Rectal smooth muscle tissue (tissue), 1 donor: ENCODE data around the gene PPM1K.

Source experiments
- H3K27ac ChIP-seq: one replicate; pipeline ENCODE4 v1.7.0; 2013; ENCODE audit warnings: low read depth, low read length, inconsistent platforms
- H3K27me3 ChIP-seq: one replicate; pipeline ENCODE4 v1.7.0; 2013; ENCODE audit warnings: low read length; ENCODE audit not compliant: control insufficient read depth, insufficient read depth
- H3K36me3 ChIP-seq: one replicate; pipeline ENCODE4 v1.7.0; 2013; ENCODE audit warnings: low read length; ENCODE audit not compliant: control insufficient read depth, insufficient read depth
- H3K4me1 ChIP-seq: one replicate; pipeline ENCODE4 v1.7.0; 2013; ENCODE audit warnings: low read length; ENCODE audit not compliant: control insufficient read depth, insufficient read depth
- H3K4me3 ChIP-seq: one replicate; pipeline ENCODE4 v1.7.0; 2013; ENCODE audit warnings: low read length
- H3K9ac ChIP-seq: one replicate; pipeline ENCODE4 v1.7.0; 2013; ENCODE audit warnings: low read length

Gene PPM1K

DNA sequence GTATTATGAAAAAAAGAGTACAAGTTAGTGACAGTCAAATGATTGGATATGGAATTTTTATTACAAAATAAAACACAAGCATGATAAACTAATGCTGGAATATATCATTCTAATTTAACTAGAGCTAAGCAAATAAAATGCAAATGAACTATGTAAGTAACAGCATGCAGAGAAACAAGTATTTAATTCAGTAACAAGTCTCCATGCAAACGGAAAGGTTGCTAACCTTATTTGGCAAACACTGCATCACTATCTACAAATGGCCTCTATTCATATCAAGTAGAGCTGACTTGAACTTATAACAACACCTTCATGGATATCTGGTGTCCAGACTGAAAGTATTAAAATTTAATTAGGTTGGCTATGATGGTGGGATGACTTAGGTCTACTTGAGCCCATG lies 15.4 kb downstream of the PPM1K start:
- Histone ChIP-seq H3K4me1 (no peaks in the 10 kb centered on the region), H3K9ac (no peak overlapping the region), H3K27me3 (no peaks in the 10 kb centered on the region), H3K36me3 (peaks cover 12% of the 10 kb centered on the region), H3K4me3 (no peak overlapping the region), H3K27ac (no peak overlapping the region)

DNA sequence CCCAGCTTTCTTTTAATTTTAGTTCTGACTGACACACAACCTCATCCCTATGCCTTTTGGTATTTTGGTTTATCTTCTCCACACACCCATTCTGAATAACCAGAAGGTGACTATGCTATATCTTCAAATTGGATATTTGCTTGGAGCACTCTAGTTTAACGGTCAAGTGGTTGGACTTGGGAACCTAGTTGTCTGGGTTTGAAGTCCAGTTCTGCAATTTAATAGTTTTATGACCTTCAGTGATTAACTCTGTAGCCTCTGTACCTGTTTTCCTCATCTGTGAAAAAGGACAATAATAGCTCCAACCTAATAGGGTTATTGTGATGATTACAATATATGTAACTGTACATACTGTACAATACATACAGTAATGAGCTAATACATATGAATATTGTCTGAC lies 20.0 kb downstream of the PPM1K start:
- H3K9ac ChIP-seq, result no peak overlapping the region

DNA sequence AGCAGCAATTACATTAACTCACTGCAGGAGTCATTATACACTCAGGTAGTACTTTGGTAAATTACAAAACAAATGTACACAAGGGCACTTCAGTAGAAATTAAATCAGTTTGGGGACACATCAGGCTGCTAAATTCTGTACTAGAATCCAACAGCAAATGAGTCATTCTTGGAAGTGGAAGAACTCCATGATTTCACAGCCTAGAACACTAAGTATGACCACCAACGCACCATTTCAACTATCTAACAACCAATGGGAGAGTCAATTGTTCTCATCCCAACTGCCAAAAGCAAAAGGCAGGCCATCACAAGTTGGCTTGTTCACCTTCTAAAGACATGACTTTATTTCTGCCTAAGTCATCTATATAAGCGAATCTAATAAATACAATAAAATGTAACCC lies 26.6 kb downstream of the PPM1K start:
- no peak overlapping the region for H3K4me3 ChIP-seq
- H3K9ac ChIP-seq, result no peak overlapping the region
- no peaks in the 10 kb centered on the region for H3K4me1 ChIP-seq
- H3K27ac ChIP-seq, result no peak overlapping the region
- H3K36me3 ChIP-seq, result no peaks in the 10 kb centered on the region
- no peaks in the 10 kb centered on the region for H3K27me3 ChIP-seq

More for the DNA sequence above, 20.0 kb downstream of the PPM1K start:
- H3K4me1 ChIP-seq, result no peaks in the 10 kb centered on the region
- no peak overlapping the region for H3K27ac ChIP-seq
- H3K27me3 ChIP-seq, result no peaks in the 10 kb centered on the region
- H3K4me3 ChIP-seq, result no peak overlapping the region
- peaks cover 12% of the 10 kb centered on the region for H3K36me3 ChIP-seq

DNA sequence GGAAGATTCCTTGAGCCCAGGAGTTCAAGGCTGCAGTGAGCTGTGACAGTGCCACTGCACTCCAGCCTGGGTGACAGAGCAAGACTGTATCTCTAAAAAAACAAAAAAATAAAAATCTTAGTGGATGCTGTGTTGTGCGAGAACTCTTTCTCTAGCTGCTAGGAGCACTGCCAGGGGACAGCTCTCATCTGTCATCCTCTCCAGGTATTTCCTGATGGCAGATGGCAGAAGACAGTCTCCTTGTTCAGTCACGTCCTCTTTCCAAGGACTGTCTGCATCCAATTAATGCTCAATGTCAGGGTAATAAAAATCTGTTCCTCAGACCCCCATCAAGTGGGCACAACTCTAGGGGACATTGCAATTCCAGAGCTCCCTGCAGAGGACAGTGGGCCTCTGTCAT lies 29.2 kb downstream of the PPM1K start:
- no peaks in the 10 kb centered on the region for H3K4me1 ChIP-seq
- H3K4me3 ChIP-seq, result no peak overlapping the region
- no peaks in the 10 kb centered on the region for H3K36me3 ChIP-seq
- no peak overlapping the region for H3K9ac ChIP-seq
- no peak overlapping the region for H3K27ac ChIP-seq
- no peaks in the 10 kb centered on the region for H3K27me3 ChIP-seq

DNA sequence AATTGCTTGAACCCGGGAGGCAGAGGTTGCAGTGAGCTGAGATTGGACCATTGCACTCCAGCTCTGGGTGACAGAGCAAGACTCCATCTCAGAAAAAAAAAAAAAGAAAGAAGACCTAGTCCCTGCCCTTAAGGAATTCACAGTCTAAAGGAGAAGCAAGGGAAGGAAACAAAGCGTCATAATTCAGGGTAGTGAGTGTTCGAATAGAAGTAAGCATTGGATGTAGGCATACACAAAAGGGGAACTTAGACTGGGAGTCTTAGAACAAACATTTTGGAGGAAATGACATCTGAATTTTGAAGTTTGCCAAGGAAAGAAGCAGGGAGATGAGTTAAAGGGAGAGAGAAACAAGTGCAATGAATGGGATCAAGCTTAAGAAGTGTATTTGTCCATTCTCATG lies 32.4 kb downstream of the PPM1K start:
- Histone ChIP-seq H3K36me3 (no peaks in the 10 kb centered on the region), H3K27ac (no peak overlapping the region), H3K9ac (no peak overlapping the region), H3K4me3 (no peak overlapping the region), H3K27me3 (no peaks in the 10 kb centered on the region), H3K4me1 (no peaks in the 10 kb centered on the region)

DNA sequence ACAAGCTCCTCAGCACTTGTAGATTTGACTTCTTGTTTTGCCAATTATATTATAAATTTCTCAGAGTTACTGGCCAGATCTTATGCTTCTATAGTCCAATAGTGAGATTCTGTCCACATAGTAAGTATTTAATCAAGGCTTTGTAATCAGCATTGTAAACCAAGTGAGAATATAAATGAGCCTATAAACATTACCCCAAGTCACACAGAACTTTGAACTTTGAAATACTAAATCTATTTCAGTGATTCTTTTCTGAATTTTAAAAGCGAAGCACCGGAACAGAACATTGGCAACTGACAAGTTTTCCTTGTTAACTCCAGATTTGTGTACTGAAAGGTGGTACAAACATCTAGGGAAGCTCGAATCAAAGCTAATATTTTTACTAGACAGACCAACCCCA lies 37.2 kb downstream of the PPM1K start:
- H3K4me3 ChIP-seq, result no peak overlapping the region
- no peaks in the 10 kb centered on the region for H3K27me3 ChIP-seq
- no peak overlapping the region for H3K27ac ChIP-seq
- H3K4me1 ChIP-seq, result no peaks in the 10 kb centered on the region
- H3K9ac ChIP-seq, result no peak overlapping the region
- no peaks in the 10 kb centered on the region for H3K36me3 ChIP-seq

DNA sequence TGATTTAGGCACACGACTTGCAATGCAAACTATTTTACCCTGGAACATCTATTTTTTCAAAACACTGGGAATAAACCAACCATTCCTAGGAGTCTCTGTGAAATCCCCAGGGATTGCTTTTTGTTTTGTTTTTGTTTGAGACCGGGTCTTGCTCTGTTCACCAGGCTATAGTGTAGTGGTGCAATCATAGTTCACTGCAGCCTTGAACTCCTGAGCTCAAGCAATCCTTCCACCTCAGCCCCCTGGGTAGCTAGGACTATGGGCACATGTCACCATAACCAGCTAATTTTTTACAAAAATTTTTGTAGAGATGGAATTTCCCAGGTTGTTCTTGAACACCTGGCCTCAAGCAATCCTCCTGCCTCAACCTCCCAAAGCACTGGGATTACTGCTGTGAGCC lies 37.8 kb downstream of the PPM1K start:
- no peak overlapping the region for H3K27ac ChIP-seq
- no peaks in the 10 kb centered on the region for H3K27me3 ChIP-seq
- no peaks in the 10 kb centered on the region for H3K36me3 ChIP-seq
- no peak overlapping the region for H3K9ac ChIP-seq
- no peaks in the 10 kb centered on the region for H3K4me1 ChIP-seq
- no peak overlapping the region for H3K4me3 ChIP-seq

DNA sequence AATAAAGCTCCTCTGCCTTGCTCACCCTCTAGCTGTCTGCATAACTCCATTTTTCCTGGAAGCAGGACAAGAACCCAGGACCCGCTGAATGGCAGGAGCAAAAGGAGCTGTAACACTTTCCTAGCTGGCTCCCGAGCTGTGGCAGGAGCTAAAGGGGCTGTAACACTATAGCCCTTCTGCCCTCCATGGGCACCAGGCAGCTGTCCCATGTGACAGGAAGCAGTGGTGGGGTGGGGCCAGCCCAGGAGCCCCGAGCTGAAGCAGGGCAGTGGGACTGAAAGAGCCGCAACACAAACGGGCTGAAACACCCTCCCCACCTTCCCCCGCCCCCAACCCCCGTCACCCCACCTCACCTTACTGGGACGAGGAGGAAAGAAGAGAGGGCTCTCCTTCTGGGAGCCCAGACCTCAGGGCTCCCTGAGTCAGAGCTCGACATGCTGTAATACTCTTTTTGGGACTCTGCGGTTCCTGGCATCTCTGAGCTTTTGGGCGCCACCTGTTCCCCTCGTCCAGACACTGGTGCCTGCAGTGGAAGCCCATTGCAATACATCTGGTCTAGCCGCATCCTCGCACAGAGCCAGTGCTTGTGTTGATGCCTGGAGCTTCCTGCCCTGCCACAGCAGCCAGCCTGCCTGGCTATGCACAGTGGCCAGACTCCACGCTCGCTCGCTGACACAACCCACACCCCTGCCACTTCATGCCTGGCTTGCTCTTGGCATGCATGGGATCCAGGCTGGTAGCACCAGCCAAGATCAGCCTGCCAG lies 39.4 kb downstream of the PPM1K start:
- Histone ChIP-seq H3K4me1 (no peaks in the 10 kb centered on the region), H3K9ac (no peak overlapping the region), H3K4me3 (no peak overlapping the region), H3K27ac (no peak overlapping the region), H3K36me3 (no peaks in the 10 kb centered on the region), H3K27me3 (no peaks in the 10 kb centered on the region)

DNA sequence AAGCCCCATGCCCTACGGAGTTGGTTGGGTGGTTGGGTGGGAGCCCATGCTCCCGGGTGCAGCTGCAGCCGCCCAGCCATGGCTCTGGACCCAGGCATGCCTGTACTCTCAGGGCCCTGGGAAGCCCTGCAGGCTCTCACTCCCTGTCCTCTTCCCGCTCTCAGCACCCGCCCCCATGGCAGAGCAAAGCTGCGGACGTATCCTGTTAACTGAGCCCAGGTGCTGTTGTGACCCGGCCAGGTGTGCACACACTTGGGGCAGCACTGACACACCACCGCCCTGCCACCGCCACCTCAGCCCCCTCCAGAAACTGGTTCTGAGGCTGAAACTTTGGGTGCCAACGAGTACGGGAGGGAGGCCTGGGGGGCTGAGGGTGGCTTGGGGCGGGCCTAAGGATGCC lies 40.3 kb downstream of the PPM1K start:
- Histone ChIP-seq H3K4me1 (no peaks in the 10 kb centered on the region), H3K27me3 (no peaks in the 10 kb centered on the region), H3K9ac (no peak overlapping the region), H3K4me3 (no peak overlapping the region), H3K27ac (no peak overlapping the region), H3K36me3 (no peaks in the 10 kb centered on the region)

DNA sequence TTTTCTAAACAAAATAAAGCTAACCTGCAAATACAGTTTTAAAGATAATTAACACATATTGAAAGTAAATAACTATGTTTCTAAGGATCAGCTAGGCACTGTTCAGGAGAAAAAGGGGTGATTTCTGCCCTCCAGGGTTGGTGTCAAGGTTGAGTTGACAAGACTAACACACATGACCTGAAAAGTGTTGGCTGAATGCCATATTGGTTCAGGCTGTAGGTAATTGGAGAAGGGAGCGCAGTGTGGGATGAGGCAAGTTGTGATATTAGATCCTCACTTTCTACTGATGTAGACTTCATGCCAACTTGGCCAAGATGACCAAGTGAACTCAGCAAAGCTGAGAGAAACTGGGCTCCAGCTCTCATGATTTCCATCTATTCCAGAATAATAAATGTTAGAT lies 42.2 kb downstream of the PPM1K start:
- H3K36me3 ChIP-seq, result no peaks in the 10 kb centered on the region
- H3K27ac ChIP-seq, result no peak overlapping the region
- H3K4me1 ChIP-seq, result no peaks in the 10 kb centered on the region
- no peak overlapping the region for H3K4me3 ChIP-seq
- no peaks in the 10 kb centered on the region for H3K27me3 ChIP-seq
- H3K9ac ChIP-seq, result no peak overlapping the region

DNA sequence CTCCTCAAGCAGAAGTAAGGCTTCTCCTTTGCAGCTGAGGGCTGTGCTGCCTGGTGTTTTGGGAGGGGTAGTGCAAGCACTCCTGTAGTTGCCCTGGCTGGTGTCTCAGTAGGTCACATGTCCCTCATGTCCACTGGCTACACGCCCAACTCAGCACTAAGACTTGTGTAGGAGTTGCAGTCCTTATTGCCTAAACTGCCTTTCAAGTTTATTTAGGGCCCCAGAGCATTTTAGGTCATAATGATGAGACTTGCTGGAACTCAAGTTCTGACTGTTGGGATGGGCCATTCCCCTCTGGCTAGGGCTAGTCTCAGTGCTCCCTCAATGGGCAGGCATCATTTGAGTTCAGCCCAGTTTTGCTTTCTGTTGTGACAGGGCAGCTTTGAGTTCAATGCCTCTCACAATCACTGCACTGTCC lies 44.1 kb downstream of the PPM1K start:
- H3K4me3 ChIP-seq, result no peak overlapping the region
- H3K36me3 ChIP-seq, result no peaks in the 10 kb centered on the region
- H3K27ac ChIP-seq, result no peak overlapping the region
- H3K4me1 ChIP-seq, result no peaks in the 10 kb centered on the region
- H3K9ac ChIP-seq, result no peak overlapping the region
- H3K27me3 ChIP-seq, result no peaks in the 10 kb centered on the region

DNA sequence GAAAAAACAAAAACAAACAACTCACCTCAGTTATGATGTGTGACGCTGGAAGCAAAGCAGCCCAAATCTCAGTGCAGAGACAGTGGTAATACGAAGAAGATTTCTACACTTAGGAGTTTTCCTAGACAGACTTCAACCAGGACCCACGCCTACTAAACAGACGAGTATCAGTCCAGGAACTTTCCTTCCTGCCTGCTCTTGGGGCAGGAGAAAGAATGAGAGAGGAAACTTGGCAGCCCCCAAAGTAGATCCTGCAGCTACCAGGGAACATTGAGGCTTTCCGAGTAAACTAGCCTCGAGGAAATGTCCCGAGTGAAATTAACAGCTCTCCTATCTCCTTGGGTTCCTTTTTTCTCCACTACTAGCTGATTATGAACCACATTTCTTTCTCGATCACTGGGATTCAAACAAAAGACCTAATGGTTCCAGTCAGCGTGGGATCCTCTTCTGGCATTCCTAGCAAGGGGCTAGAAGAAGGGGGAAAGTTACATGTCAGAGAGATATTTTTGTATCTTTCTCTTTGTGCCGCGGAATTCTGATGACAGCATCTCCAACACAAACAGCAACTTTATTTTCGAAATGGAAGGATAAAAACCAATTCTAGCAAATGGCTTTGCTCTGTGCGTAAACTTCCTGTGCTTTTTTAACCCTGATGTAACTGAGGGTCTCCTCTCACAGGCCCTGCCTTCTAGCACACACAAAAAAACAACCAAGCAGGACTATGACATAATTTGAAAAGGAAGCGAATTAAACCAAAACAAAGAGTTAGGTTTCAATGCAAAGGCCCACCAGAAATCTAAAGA lies 53.2 kb downstream of the PPM1K start:
- peak overlapping the region; percentile 42 for H3K4me3 ChIP-seq
- H3K27ac ChIP-seq, result peak overlapping the region; percentile 58
- no peaks in the 10 kb centered on the region for H3K36me3 ChIP-seq
- no peaks in the 10 kb centered on the region for H3K4me1 ChIP-seq
- H3K9ac ChIP-seq, result no peak overlapping the region
- H3K27me3 ChIP-seq, result no peaks in the 10 kb centered on the region

DNA sequence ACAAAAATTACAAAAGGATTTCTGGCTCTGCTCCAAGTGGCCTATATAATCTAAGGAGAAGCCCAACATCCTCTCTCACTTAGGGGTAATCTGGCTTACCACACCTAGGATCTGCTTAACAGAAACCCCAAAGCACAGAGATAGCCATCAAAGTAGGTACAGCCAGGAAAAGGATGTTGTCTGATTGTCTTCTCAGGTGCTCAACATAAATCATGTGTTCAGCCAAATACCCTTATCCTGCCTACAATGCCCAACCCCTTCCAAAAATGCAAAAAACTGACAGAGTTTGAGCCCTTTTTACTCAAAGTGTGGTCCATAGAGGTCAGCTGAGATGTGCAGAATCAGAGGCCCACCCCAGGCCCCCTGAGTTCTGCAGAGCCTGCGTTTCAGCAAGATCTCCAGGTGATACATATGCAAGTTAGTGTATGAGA lies 53.9 kb downstream of the PPM1K start:
- Histone ChIP-seq H3K4me1 (no peaks in the 10 kb centered on the region), H3K36me3 (no peaks in the 10 kb centered on the region), H3K27me3 (no peaks in the 10 kb centered on the region), H3K4me3 (no peak overlapping the region), H3K27ac (no peak overlapping the region), H3K9ac (no peak overlapping the region)
